Activated CD4-positive, alpha-beta memory T cell treated with anti-CD3 and anti-CD28 coated beads for 36 hours (primary cell): ENCODE results near the gene MOBP. TPM values are rescaled to one million over a fixed set of nuclear protein-coding genes. Genes with fewer than 3 reads are reported as not detected.
"Not testable (repeated sequence)": the region's sequence is repeated elsewhere in the genome, so short reads cannot be mapped to it uniquely, and the experiment has no call there.

Experiments used
- CTCF ChIA-PET: fragments of 350-600 bp; sonication (Branson Sonifier 250); formaldehyde crosslinking; loops from one replicate; lab custom pipeline; 2021; ENCODE audit warnings: antibody characterized with exemption, inconsistent platforms; lab: Charles Lee
- POLR2A ChIA-PET: fragments of 350-600 bp; sonication (Branson Sonifier 250); formaldehyde crosslinking; loops from one replicate; lab custom pipeline; 2021; ENCODE audit warnings: antibody characterized with exemption; lab: Charles Lee
- DNase-seq: peaks from one replicate; pipeline ENCODE4 v3.0.0-alpha.2; 2020
- H3K27ac Mint-ChIP-seq: one replicate; pipeline ENCODE4 v1.8.0; 2021; ENCODE audit warnings: mixed read lengths
- H3K27me3 Mint-ChIP-seq: one replicate; pipeline ENCODE4 v1.8.0; 2021; ENCODE audit warnings: mixed read lengths
- H3K36me3 Mint-ChIP-seq: one replicate; pipeline ENCODE4 v1.8.0; 2021; ENCODE audit warnings: mixed read lengths
- H3K4me1 Mint-ChIP-seq: one replicate; pipeline ENCODE4 v1.8.0; 2021; ENCODE audit warnings: low read depth, mixed read lengths
- H3K4me3 Mint-ChIP-seq: one replicate; pipeline ENCODE4 v1.8.0; 2021; ENCODE audit warnings: mild to moderate bottlenecking, mixed read lengths
- H3K9me3 Mint-ChIP-seq: one replicate; pipeline ENCODE4 v1.8.0; 2021; ENCODE audit warnings: mixed read lengths
- intact Hi-C: fragments of 100-400 bp; cut with micrococcal nuclease; formaldehyde crosslinking; loops from one replicate; pipeline ENCODE4 v1.15.1; 2023
- total RNA-seq, 2 experiments: library from RNA; stranded (reverse); gene quantifications; one replicate each; pipeline ENCODE4 v1.2.3, GENCODE V29; 2021

The MOBP gene
- not detected for total RNA-seq

- Mint-ChIP-seq H3K9me3 (no peaks in the 10 kb centered on the region), H3K27me3 (peaks cover 9% of the 10 kb centered on the region), H3K4me3 (no peak within 1 kb of the TSS), H3K4me1 (no peaks in the 10 kb centered on the region), H3K27ac (no peak within 1 kb of the TSS), H3K36me3 (no peaks in the 10 kb centered on the region)
- no peak for DNase-seq
- ChIA-PET POLR2A (no interaction called here), CTCF (no interaction called here)
- intact Hi-C loops: no loop called here
Observed at GRCh38 chr3:39467394-39468107, at the start of gene MOBP. TSS of gene MOBP (plus strand) at chr3:39467680. CDS start at chr3:39502070, 34,390 bp downstream.

- CTCF ChIA-PET, H3K9me3 Mint-ChIP-seq, H3K4me3 Mint-ChIP-seq, POLR2A ChIA-PET, H3K4me1 Mint-ChIP-seq, intact Hi-C loops, DNase-seq, H3K27me3 Mint-ChIP-seq, H3K27ac Mint-ChIP-seq: not testable (repeated sequence)
- H3K36me3 Mint-ChIP-seq: peaks cover 11% of the 10 kb centered on the region
Observed at GRCh38 chr3:39418556-39419225, 48.8 kb upstream of the MOBP start.

GRCh38 chr3:39419742-39420315 is 47.7 kb upstream of the MOBP start:
- peaks cover 8% of the 10 kb centered on the region for H3K36me3 Mint-ChIP-seq
- DNase-seq: no peak
- H3K4me1 Mint-ChIP-seq: peaks cover 1% of the 10 kb centered on the region
- H3K27ac Mint-ChIP-seq: no peak overlapping the region
- H3K9me3 Mint-ChIP-seq: no peaks in the 10 kb centered on the region
- ChIA-PET POLR2A (no interaction called here), CTCF (no interaction called here)
- no peaks in the 10 kb centered on the region for H3K27me3 Mint-ChIP-seq
- intact Hi-C loops: no loop called here
- H3K4me3 Mint-ChIP-seq: no peak overlapping the region

- Mint-ChIP-seq H3K9me3 (no peaks in the 10 kb centered on the region), H3K36me3 (peaks cover 8% of the 10 kb centered on the region), H3K4me3 (no peak overlapping the region), H3K27me3 (no peaks in the 10 kb centered on the region), H3K27ac (no peak overlapping the region), H3K4me1 (peaks cover 1% of the 10 kb centered on the region)
- intact Hi-C loops: no loop called here
- ChIA-PET CTCF (no interaction called here), POLR2A (no interaction called here)
- no peak for DNase-seq
Observed at GRCh38 chr3:39420543-39420942, 46.9 kb upstream of the MOBP start.

- CTCF ChIA-PET: interaction anchor here (1.3 to 1.8 kb wide), 2 partner anchors 23 to 24 kb away, joined by 4 to 8 read pairs; no protein-coding TSS in a partner anchor
- Mint-ChIP-seq H3K27ac (no peak overlapping the region), H3K4me3 (no peak overlapping the region), H3K9me3 (no peaks in the 10 kb centered on the region), H3K36me3 (peaks cover 8% of the 10 kb centered on the region), H3K4me1 (no peaks in the 10 kb centered on the region), H3K27me3 (no peaks in the 10 kb centered on the region)
- intact Hi-C loops: no loop called here
- DNase-seq: no peak
- POLR2A ChIA-PET: no interaction called here
Observed at GRCh38 chr3:39423436-39423970, 44.0 kb upstream of the MOBP start.

- Mint-ChIP-seq H3K9me3 (no peaks in the 10 kb centered on the region), H3K36me3 (peaks cover 8% of the 10 kb centered on the region), H3K4me1 (no peaks in the 10 kb centered on the region), H3K27ac (no peak overlapping the region), H3K27me3 (peaks cover 6% of the 10 kb centered on the region), H3K4me3 (no peak overlapping the region)
- intact Hi-C loops: no loop called here
- CTCF ChIA-PET: no interaction called here
- DNase-seq: no peak
- POLR2A ChIA-PET: interaction anchor here (0.6 kb wide), 1 partner anchor 9 kb away, joined by 3 read pairs; no protein-coding TSS in a partner anchor
Observed at GRCh38 chr3:39426312-39426711, 41.2 kb upstream of the MOBP start.

GRCh38 chr3:39427506-39427905 is 40.0 kb upstream of the MOBP start:
- H3K4me1 Mint-ChIP-seq: no peaks in the 10 kb centered on the region

GRCh38 chr3:39428745-39429201 is 38.7 kb upstream of the MOBP start:
- Mint-ChIP-seq H3K4me1 (no peaks in the 10 kb centered on the region), H3K4me3 (no peak overlapping the region), H3K27ac (no peak overlapping the region), H3K36me3 (no peaks in the 10 kb centered on the region), H3K9me3 (no peaks in the 10 kb centered on the region), H3K27me3 (peaks cover 6% of the 10 kb centered on the region)
- POLR2A ChIA-PET: no interaction called here
- DNase-seq: no peak
- CTCF ChIA-PET: no interaction called here
- intact Hi-C loops: no loop called here

More at GRCh38 chr3:39427506-39427905, 40.0 kb upstream of the MOBP start:
- Mint-ChIP-seq H3K36me3 (no peaks in the 10 kb centered on the region), H3K9me3 (no peaks in the 10 kb centered on the region), H3K27ac (no peak overlapping the region), H3K27me3 (peaks cover 6% of the 10 kb centered on the region), H3K4me3 (no peak overlapping the region)
- POLR2A ChIA-PET: no interaction called here
- no peak for DNase-seq
- intact Hi-C loops: no loop called here
- CTCF ChIA-PET: no interaction called here

- H3K9me3 Mint-ChIP-seq: no peaks in the 10 kb centered on the region
- no peaks in the 10 kb centered on the region for H3K36me3 Mint-ChIP-seq
- intact Hi-C loops: no loop called here
- no peak overlapping the region for H3K4me3 Mint-ChIP-seq
- ChIA-PET CTCF (no interaction called here), POLR2A (no interaction called here)
- H3K27me3 Mint-ChIP-seq: peaks cover 6% of the 10 kb centered on the region
- no peak overlapping the region for H3K27ac Mint-ChIP-seq
- no peaks in the 10 kb centered on the region for H3K4me1 Mint-ChIP-seq
- DNase-seq: no peak
Observed at GRCh38 chr3:39429466-39429865, 38.0 kb upstream of the MOBP start.

- no peak overlapping the region for H3K4me3 Mint-ChIP-seq
- POLR2A ChIA-PET: interaction anchor here (0.8 kb wide), 1 partner anchor 19 kb away, joined by 3 read pairs; no protein-coding TSS in a partner anchor
- no peaks in the 10 kb centered on the region for H3K9me3 Mint-ChIP-seq
- no peaks in the 10 kb centered on the region for H3K36me3 Mint-ChIP-seq
- CTCF ChIA-PET: interaction anchor here (0.8 to 2.9 kb wide), 2 partner anchors 14 to 110 kb away, joined by 3 to 10 read pairs; no protein-coding TSS in a partner anchor
- intact Hi-C loops: no loop called here
- no peak overlapping the region for H3K27ac Mint-ChIP-seq
- DNase-seq: no peak
- H3K27me3 Mint-ChIP-seq: peaks cover 6% of the 10 kb centered on the region
- H3K4me1 Mint-ChIP-seq: no peaks in the 10 kb centered on the region
Observed at GRCh38 chr3:39432342-39432741, 35.1 kb upstream of the MOBP start.

GRCh38 chr3:39433642-39434041 is 33.8 kb upstream of the MOBP start:
- intact Hi-C loops: no loop called here
- CTCF ChIA-PET: interaction anchor here (2.9 kb wide), 1 partner anchor 13 kb away, joined by 10 read pairs; no protein-coding TSS in a partner anchor
- POLR2A ChIA-PET: no interaction called here
- Mint-ChIP-seq H3K4me3 (no peak overlapping the region), H3K4me1 (no peaks in the 10 kb centered on the region), H3K9me3 (no peaks in the 10 kb centered on the region), H3K27ac (no peak overlapping the region), H3K36me3 (no peaks in the 10 kb centered on the region), H3K27me3 (peaks cover 6% of the 10 kb centered on the region)
- DNase-seq: no peak

- CTCF ChIA-PET: interaction anchor here (1.2 kb wide), 1 partner anchor 13 kb away, joined by 4 read pairs; no protein-coding TSS in a partner anchor
- intact Hi-C loops: no loop called here
- no peaks in the 10 kb centered on the region for H3K36me3 Mint-ChIP-seq
- POLR2A ChIA-PET: no interaction called here
- DNase-seq: no peak
- peaks cover 5% of the 10 kb centered on the region for H3K27me3 Mint-ChIP-seq
- no peak overlapping the region for H3K4me3 Mint-ChIP-seq
- H3K4me1 Mint-ChIP-seq: no peaks in the 10 kb centered on the region
- H3K9me3 Mint-ChIP-seq: no peaks in the 10 kb centered on the region
- H3K27ac Mint-ChIP-seq: no peak overlapping the region
Observed at GRCh38 chr3:39434574-39434973, 32.9 kb upstream of the MOBP start.
